HG02678 (cell line): Measurements from ENCODE around the gene CDCA4.
"Not testable (repeated sequence)": the region's sequence is repeated elsewhere in the genome, so short reads cannot be mapped to it uniquely, and the experiment has no call there.

Experiments used
- ATAC-seq: cut with Tn5 transposase; IDR thresholded peaks from one replicate; pipeline ENCODE4 v1.9.1; 2021; ENCODE audit warnings: mild to moderate bottlenecking, moderate library complexity; ENCODE audit not compliant: unreplicated experiment

The CDCA4 gene

GRCh38 chr14:105035616-105036015, 14.7 kb upstream of the CDCA4 start:
- ATAC-seq, result not testable (repeated sequence)

DNA sequence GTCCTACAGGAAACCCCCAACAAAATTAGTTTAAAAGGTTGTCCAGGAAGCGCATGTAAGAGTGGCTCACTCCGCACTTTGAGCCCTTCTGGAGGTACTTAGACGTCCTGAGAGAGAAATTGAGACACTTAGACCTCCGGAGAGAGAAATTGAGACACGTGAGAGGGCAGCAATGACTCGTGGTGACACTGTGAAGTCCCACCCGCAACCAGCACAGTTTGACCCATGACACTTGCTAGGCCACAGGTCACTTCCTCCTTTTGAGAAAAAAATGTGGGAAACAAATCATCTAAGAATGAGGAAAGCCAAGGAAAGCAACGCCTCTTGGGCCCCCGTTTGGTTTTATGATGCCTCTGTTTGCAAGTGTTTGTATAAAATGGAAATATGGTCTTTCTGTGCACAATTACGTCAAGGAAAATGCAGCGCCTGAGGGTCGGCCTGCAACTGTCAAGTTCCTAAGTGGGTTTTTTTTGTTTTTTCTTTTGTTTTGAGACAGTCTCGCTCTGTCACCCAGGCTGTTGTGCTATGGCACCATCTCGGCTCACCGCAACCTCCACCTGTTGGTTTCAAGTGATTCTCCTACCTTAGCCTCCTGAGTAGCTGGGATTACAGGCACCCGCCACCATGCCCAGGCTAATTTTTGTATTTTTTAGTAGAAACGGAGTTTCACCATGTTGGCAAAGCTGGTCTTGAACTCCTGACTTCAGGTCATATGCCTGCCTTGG, 13.6 kb upstream of the CDCA4 start:
- ATAC-seq, result no peak

GRCh38 chr14:105033412-105033900, 12.6 kb upstream of the CDCA4 start:
- not testable (repeated sequence) for ATAC-seq

- not testable (repeated sequence) for ATAC-seq
Observed at GRCh38 chr14:105032451-105032901, 11.6 kb upstream of the CDCA4 start.

GRCh38 chr14:105030836-105031396, 10.0 kb upstream of the CDCA4 start:
- no peak for ATAC-seq

GRCh38 chr14:105030194-105030593, 9.3 kb upstream of the CDCA4 start:
- ATAC-seq, result no peak

DNA sequence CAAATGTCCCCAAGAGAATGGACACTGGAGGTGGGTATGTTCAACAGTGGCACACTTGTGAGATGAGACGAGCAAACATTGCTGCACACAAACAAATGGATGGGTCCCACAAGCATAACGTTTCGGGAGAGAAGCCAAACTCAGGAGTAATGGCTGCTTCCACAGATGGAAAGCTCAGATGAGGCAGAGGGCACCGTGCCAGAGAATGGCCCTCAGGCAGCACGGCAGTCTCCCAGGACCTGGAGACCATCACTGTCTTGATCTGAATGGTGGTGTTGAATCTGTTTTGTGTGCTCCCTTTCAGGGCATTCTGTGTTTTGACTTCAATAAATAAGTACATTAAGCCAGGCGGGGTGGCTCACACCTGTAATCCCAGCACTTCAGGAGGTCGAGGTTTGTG, 8.5 kb upstream of the CDCA4 start:
- no peak for ATAC-seq

GRCh38 chr14:105028251-105028927, 7.5 kb upstream of the CDCA4 start:
- ATAC-seq, result no peak

- ATAC-seq, result not testable (repeated sequence)
Observed at GRCh38 chr14:105027718-105028117, 6.8 kb upstream of the CDCA4 start.

DNA sequence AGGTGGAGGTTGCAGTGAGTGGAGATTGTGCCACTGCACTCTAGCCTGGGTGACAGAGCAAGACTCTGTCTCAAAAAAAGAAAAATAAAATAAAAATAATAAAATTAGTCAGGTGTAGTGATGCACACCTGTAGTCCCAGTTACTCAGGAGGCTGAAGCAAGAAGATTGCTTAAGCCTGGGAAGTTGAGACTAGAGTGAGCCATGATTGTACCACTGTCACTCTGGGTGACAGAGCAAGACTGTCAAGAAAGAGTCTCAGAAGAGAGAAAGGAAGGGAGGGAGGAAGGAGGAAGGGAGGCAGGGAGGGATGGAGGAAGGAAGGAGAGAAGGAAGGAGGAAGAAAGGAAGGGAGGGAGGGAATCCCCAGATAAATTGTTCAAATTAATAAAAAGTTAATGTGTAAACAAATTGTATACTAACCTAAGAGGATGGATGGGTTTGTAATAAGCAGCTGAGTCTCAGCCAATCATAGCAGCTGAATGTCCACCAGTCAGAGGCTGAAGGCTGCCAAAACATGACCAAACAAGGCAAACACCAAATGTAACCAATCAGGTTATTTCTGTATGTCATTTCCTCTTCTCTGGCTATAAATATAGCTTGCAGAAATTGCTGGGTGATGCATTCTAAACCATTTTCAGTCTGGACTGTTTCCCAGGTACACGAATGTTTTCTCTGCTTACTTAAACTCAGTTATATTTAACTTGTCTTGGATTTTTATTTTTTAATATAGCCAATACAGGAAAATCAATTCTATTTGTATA, 6.1 kb upstream of the CDCA4 start:
- ATAC-seq, result no peak

- ATAC-seq, result no peak
Observed at GRCh38 chr14:105026033-105026785, 5.3 kb upstream of the CDCA4 start.

DNA sequence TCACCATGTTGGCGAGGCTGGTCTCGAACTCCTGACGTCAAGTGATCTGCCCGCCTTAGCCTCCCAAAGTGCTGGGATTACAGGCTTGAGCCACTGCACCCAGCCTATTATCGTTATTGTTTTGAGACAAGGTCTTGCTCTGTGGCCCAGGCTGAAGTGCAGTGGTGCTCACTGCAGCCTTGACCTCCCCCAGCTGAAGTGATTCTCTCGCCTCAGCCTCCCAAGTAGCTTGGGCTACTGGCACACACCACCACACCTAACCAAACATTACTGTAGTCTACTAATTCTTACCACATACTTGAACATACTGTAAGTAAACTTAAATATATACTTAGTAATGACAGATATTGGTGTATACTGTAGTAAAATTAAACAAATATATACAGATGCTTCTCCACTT, 4.5 kb upstream of the CDCA4 start:
- no peak for ATAC-seq

GRCh38 chr14:105023791-105024480, 3.1 kb upstream of the CDCA4 start:
- ATAC-seq, result no peak

GRCh38 chr14:105023144-105023543, 2.3 kb upstream of the CDCA4 start:
- ATAC-seq, result no peak

- no peak for ATAC-seq
Observed at GRCh38 chr14:105022276-105022670, 1.4 kb upstream of the CDCA4 start.

DNA sequence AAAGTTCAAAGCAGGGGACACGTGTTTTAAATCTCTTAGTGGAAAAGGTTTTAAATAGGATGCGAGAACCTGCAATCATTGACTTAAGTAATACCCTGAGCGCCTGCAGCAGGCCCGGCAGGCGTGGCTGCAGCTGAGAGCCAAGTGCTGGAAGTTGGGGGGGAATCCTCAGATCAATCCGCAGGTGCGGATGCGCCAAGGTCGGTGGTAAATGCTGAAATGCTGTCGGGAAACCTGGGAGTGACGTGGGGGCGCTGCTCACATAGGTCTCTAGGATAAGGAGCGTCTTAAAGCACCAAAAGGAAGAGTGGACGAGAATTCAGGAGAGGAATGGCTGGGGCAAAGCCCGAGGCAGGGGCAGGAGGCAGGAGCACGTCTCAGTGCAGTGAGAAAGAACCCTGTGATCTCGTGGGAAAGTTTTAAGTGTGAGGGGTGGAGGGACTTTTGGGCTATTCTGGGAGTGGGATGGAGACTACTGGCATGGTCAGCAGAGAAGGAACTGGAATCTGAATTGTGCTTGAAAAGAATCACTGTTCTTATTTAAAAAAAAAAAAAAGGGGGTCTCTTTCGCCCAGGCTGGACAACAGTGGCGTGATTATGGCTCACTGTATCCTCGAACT, 883 bp upstream of the CDCA4 start:
- no peak for ATAC-seq

GRCh38 chr14:105019861-105020814, 745 bp downstream of the CDCA4 start:
- ATAC-seq, result peak; percentile 25

GRCh38 chr14:105018414-105018813, 2.5 kb downstream of the CDCA4 start:
- ATAC-seq, result no peak
